ENCODE measurements around the gene MAU2.

The MAU2 gene

GRCh38 chr19:19278315-19278714, 42.3 kb upstream of the MAU2 start:
- Histone ChIP-seq H3K79me2 (ENCODE audit: control insufficient read depth, low read length) (no peaks in the 10 kb centered on the region), H3K27me3 (ENCODE audit: control insufficient read depth, low read length) (no peaks in the 10 kb centered on the region), H3K9me2 (replicated peaks; ENCODE audit: control insufficient read depth, low read length) (no peaks in the 10 kb centered on the region), H3K4me1 (ENCODE audit: control insufficient read depth, low read length) (no peaks in the 10 kb centered on the region), H3F3A (ENCODE audit: control insufficient read depth, insufficient read depth) (no peaks in the 10 kb centered on the region), H3K4me2 (ENCODE audit: low read length) (no peak overlapping the region), H3K4me3 (ENCODE audit: low read length) (no peak overlapping the region), H3K36me3 (ENCODE audit: control insufficient read depth, low read length) (peaks cover 44% of the 10 kb centered on the region), H3K9me3 (ENCODE audit: control insufficient read depth, insufficient read depth, low read length) (no peaks in the 10 kb centered on the region), H4K20me1 (ENCODE audit: control insufficient read depth, insufficient read depth, low read depth, low read length) (no peaks in the 10 kb centered on the region; the same call in 1 of the 2 replicates), H3K27ac (ENCODE audit: low read depth, low read length) (no peak overlapping the region)
- TF ChIP-seq CTCF (IDR thresholded peaks at IDR 0.05; ENCODE audit: low read depth, low read length, poor library complexity, severe bottlenecking) (no peak), EZH2phosphoT487 (IDR thresholded peaks at IDR 0.05; ENCODE audit: borderline replicate concordance, low read length) (no peak)

- TF ChIP-seq EZH2phosphoT487 (IDR thresholded peaks at IDR 0.05; ENCODE audit: borderline replicate concordance, low read length): no peak
- no peak for TF ChIP-seq CTCF (IDR thresholded peaks at IDR 0.05; ENCODE audit: low read depth, low read length, poor library complexity, severe bottlenecking)
- no peak overlapping the region for H3K27ac ChIP-seq (ENCODE audit: low read depth, low read length)
- no peak overlapping the region for H3K4me3 ChIP-seq (ENCODE audit: low read length)
- no peak overlapping the region for H3K4me2 ChIP-seq (ENCODE audit: low read length)
- H3K27me3 ChIP-seq (ENCODE audit: control insufficient read depth, low read length): no peaks in the 10 kb centered on the region
- no peaks in the 10 kb centered on the region for H3K4me1 ChIP-seq (ENCODE audit: control insufficient read depth, low read length)
- H3K9me2 ChIP-seq (replicated peaks; ENCODE audit: control insufficient read depth, low read length): no peaks in the 10 kb centered on the region
- no peaks in the 10 kb centered on the region for H3K9me3 ChIP-seq (ENCODE audit: control insufficient read depth, insufficient read depth, low read length)
- H4K20me1 ChIP-seq (ENCODE audit: control insufficient read depth, insufficient read depth, low read depth, low read length): no peaks in the 10 kb centered on the region; the same call in 1 of the 2 replicates
- no peaks in the 10 kb centered on the region for H3F3A ChIP-seq (ENCODE audit: control insufficient read depth, insufficient read depth)
- no peaks in the 10 kb centered on the region for H3K79me2 ChIP-seq (ENCODE audit: control insufficient read depth, low read length)
- peaks cover 49% of the 10 kb centered on the region for H3K36me3 ChIP-seq (ENCODE audit: control insufficient read depth, low read length)
Measured at GRCh38 chr19:19279062-19279612, 41.5 kb upstream of the MAU2 start.

GRCh38 chr19:19279853-19280252, 40.8 kb upstream of the MAU2 start:
- no peaks in the 10 kb centered on the region for H3K4me1 ChIP-seq (ENCODE audit: control insufficient read depth, low read length)
- H3K9me3 ChIP-seq (ENCODE audit: control insufficient read depth, insufficient read depth, low read length): no peaks in the 10 kb centered on the region
- no peaks in the 10 kb centered on the region for H3K27me3 ChIP-seq (ENCODE audit: control insufficient read depth, low read length)
- no peak overlapping the region for H3K4me3 ChIP-seq (ENCODE audit: low read length)
- no peaks in the 10 kb centered on the region for H3K79me2 ChIP-seq (ENCODE audit: control insufficient read depth, low read length)
- H3K4me2 ChIP-seq (ENCODE audit: low read length): no peak overlapping the region
- peaks cover 55% of the 10 kb centered on the region for H3K36me3 ChIP-seq (ENCODE audit: control insufficient read depth, low read length)
- H3K27ac ChIP-seq (ENCODE audit: low read depth, low read length): no peak overlapping the region
- TF ChIP-seq EZH2phosphoT487 (IDR thresholded peaks at IDR 0.05; ENCODE audit: borderline replicate concordance, low read length): no peak
- no peak for TF ChIP-seq CTCF (IDR thresholded peaks at IDR 0.05; ENCODE audit: low read depth, low read length, poor library complexity, severe bottlenecking)
- H4K20me1 ChIP-seq (ENCODE audit: control insufficient read depth, insufficient read depth, low read depth, low read length): no peaks in the 10 kb centered on the region
- H3K9me2 ChIP-seq (replicated peaks; ENCODE audit: control insufficient read depth, low read length): no peaks in the 10 kb centered on the region
- H3F3A ChIP-seq (ENCODE audit: control insufficient read depth, insufficient read depth): no peaks in the 10 kb centered on the region

Data from DOHH2 (cell line).